HL-60 (cell line): Measurements from ENCODE around the gene C1QL1.

Source experiments
- DNase-seq, 2 experiments: peaks; one replicate each; pipeline ENCODE4 v3.0.0-alpha.2; 2010 to 2020; ENCODE audit warnings: low read depth in 1 of 2, low spot score in 1 of 2
- H3K27ac ChIP-seq: fragments of 250-450 bp; sonication (Bioruptor Pico); replicated peaks from 2 replicates; pipeline ENCODE4 v1.5.1; 2020; ENCODE audit warnings: mild to moderate bottlenecking, moderate library complexity
- H3K27me3 ChIP-seq: fragments of 250-450 bp; sonication (Bioruptor Pico); 2 replicates; pipeline ENCODE4 v1.5.1; 2021; ENCODE audit warnings: mild to moderate bottlenecking, moderate library complexity; ENCODE audit not compliant: insufficient read depth, poor library complexity, severe bottlenecking
- H3K4me3 ChIP-seq: replicated peaks from 2 replicates; pipeline ENCODE4 v1.5.1; 2011; ENCODE audit warnings: mild to moderate bottlenecking, control low read depth, low read length; ENCODE audit not compliant: insufficient read depth
- GABPA ChIP-seq: IDR thresholded peaks from 2 replicates; pipeline ENCODE4 v1.6.1; 2012; ENCODE audit warnings: low read depth
- POLR2AphosphoS5 ChIP-seq: IDR thresholded peaks from 2 replicates; pipeline ENCODE4 v1.6.1; 2012; ENCODE audit warnings: low read depth
- SPI1 ChIP-seq: IDR thresholded peaks from 2 replicates; pipeline ENCODE4 v1.6.1; 2012; ENCODE audit warnings: low read depth, mild to moderate bottlenecking, borderline replicate concordance
- TF ChIP-seq, protein P1 (sequence below): IDR thresholded peaks from one replicate; pipeline ENCODE4 v1.5.1; 2011; ENCODE audit warnings: low read length, control low read depth, inconsistent platforms; ENCODE audit not compliant: insufficient read depth
- TF ChIP-seq, protein P2 (sequence below): IDR thresholded peaks from 2 replicates; pipeline ENCODE4 v1.6.1; 2012; ENCODE audit warnings: low read depth; ENCODE audit not compliant: insufficient replicate concordance

C1QL1 gene

DNA sequence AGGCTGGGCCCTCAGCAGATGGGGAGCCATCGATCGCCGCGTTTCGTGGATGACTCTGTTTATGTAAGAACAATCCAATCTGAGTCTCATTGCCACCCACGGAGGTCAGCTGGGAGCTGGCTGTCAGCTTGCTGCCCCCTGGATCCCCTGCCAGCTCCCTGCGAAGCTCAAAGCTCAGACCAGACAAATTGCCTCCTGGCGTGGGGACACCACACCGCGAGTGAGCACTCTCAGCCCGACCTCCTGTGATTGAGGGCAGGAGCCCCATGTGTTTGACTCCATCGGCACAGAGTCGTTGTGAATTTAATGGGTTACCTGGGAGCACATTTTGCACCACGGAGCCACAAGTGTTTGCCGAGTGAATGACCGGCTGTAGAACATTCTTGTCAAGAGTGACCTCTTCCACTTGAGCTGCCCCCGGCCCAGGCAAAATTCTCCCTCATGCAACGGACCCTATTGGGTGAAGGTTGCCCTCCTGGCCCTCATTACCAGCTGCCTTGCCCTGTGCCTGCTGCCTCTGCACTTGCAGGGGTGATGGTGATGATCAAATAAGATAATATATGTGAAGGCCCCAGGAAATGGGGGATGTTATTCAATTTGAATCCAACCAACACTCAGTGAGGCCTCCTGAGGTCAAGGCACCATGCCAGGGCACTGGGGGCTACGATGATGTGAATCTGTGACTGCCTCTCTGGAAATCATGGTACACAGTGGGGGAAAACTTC is 45.2 kb downstream of the C1QL1 start:
- H3K27ac ChIP-seq, result no peak overlapping the region
- no peak for DNase-seq
- H3K27me3 ChIP-seq, result peaks cover 2% of the 10 kb centered on the region

DNA sequence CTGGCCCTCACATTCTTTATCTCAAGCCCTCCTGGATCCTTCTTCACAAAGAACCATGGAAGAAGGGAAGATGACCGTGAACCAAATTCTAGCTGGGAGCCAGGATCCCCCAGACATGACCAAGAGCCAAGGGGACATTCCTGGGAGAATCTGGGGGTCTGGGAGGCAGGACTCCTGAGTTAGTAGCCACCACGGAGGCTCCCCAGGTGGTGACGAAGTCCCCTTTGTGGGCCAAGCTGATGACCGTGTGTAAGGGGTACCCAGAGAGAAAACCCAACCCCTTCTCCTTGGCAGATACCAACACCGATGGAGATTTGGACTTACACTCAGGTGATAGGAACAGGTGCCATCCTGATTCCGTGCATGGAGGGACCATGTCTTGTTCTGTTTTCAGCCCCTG is 46.0 kb downstream of the C1QL1 start:
- H3K27me3 ChIP-seq, result peaks cover 2% of the 10 kb centered on the region
- TF ChIP-seq, protein P1, sequence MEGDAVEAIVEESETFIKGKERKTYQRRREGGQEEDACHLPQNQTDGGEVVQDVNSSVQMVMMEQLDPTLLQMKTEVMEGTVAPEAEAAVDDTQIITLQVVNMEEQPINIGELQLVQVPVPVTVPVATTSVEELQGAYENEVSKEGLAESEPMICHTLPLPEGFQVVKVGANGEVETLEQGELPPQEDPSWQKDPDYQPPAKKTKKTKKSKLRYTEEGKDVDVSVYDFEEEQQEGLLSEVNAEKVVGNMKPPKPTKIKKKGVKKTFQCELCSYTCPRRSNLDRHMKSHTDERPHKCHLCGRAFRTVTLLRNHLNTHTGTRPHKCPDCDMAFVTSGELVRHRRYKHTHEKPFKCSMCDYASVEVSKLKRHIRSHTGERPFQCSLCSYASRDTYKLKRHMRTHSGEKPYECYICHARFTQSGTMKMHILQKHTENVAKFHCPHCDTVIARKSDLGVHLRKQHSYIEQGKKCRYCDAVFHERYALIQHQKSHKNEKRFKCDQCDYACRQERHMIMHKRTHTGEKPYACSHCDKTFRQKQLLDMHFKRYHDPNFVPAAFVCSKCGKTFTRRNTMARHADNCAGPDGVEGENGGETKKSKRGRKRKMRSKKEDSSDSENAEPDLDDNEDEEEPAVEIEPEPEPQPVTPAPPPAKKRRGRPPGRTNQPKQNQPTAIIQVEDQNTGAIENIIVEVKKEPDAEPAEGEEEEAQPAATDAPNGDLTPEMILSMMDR, result no peak
- TF ChIP-seq, protein P2, sequence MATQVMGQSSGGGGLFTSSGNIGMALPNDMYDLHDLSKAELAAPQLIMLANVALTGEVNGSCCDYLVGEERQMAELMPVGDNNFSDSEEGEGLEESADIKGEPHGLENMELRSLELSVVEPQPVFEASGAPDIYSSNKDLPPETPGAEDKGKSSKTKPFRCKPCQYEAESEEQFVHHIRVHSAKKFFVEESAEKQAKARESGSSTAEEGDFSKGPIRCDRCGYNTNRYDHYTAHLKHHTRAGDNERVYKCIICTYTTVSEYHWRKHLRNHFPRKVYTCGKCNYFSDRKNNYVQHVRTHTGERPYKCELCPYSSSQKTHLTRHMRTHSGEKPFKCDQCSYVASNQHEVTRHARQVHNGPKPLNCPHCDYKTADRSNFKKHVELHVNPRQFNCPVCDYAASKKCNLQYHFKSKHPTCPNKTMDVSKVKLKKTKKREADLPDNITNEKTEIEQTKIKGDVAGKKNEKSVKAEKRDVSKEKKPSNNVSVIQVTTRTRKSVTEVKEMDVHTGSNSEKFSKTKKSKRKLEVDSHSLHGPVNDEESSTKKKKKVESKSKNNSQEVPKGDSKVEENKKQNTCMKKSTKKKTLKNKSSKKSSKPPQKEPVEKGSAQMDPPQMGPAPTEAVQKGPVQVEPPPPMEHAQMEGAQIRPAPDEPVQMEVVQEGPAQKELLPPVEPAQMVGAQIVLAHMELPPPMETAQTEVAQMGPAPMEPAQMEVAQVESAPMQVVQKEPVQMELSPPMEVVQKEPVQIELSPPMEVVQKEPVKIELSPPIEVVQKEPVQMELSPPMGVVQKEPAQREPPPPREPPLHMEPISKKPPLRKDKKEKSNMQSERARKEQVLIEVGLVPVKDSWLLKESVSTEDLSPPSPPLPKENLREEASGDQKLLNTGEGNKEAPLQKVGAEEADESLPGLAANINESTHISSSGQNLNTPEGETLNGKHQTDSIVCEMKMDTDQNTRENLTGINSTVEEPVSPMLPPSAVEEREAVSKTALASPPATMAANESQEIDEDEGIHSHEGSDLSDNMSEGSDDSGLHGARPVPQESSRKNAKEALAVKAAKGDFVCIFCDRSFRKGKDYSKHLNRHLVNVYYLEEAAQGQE, result no peak
- TF ChIP-seq POLR2AphosphoS5 (no peak), GABPA (no peak), SPI1 (no peak)
- no peak for DNase-seq
- no peak overlapping the region for H3K4me3 ChIP-seq
- H3K27ac ChIP-seq, result no peak overlapping the region

More for the DNA sequence above, 45.2 kb downstream of the C1QL1 start:
- H3K4me3 ChIP-seq, result no peak overlapping the region
- TF ChIP-seq SPI1 (no peak), POLR2AphosphoS5 (no peak), GABPA (no peak)
- TF ChIP-seq, protein P1, result no peak
- TF ChIP-seq, protein P2, result no peak

DNA sequence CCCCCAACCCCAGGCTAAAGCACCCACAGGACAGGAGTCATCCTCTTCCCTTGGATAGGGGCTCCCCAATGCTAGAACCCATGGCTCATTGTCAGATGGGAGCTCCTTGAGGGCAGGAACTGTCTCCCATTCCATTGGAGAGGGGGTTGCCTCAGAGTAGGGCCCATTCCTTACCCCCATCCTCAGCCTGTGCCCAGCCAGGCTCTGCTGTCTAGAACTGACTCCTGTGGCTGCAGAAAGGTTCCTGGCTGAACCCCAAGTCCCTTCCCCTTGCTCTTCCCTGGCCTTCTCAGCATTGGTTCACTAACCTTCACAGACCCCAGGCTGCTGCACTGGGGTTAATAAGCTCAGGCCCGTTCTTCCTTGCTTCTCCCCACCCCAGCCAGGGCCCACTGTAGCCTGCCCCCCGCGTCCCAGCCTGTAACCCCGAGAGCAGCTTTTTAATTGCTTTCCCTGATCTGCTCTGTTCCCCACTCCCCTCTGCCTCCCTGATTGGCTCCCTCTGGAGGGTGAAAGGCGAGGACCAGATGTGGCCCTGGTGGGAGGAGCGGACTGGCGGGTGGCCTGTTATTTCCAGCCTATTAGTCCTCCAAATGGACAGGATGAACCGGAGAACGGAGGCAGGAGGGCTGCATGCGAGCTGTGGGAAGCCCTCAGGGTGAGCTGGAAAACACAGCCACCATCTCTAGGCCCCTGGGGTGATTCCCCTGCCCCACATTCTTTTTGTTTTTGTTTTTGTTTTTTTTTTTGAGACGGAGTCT is 46.8 kb downstream of the C1QL1 start:
- H3K27me3 ChIP-seq, result peaks cover 2% of the 10 kb centered on the region
- DNase-seq, result no peak
- H3K27ac ChIP-seq, result no peak overlapping the region
- no peak for TF ChIP-seq SPI1
- TF ChIP-seq, protein P1, result no peak
- H3K4me3 ChIP-seq, result no peak overlapping the region
